NCI-H526 (cell line): ENCODE data around the gene GNAI1.
A peak's percentile ranks its signal among the peaks of the same experiment; 100 is the strongest.

ENCODE experiments used
- DNase-seq, 2 experiments: peaks; one replicate each; lab custom pipeline; 2025; lab: John Stamatoyannopoulos, UW

Gene GNAI1

GRCh38 chr7:80253237-80253636 lies 118.6 kb downstream of the GNAI1 start:
- DNase-seq, result no peak

- no peak for DNase-seq
These were observed 119.0 kb downstream of the GNAI1 start for GRCh38 chr7:80253653-80254052.

- DNase-seq, result no peak
These were observed 121.0 kb downstream of the GNAI1 start for GRCh38 chr7:80255656-80256055.

- no peak for DNase-seq
These were observed 123.1 kb downstream of the GNAI1 start for GRCh38 chr7:80257756-80258155.

GRCh38 chr7:80260606-80261005 lies 126.0 kb downstream of the GNAI1 start:
- DNase-seq, result no peak

GRCh38 chr7:80263333-80263732 lies 128.7 kb downstream of the GNAI1 start:
- no peak for DNase-seq

GRCh38 chr7:80263821-80264220 lies 129.2 kb downstream of the GNAI1 start:
- no peak for DNase-seq

GRCh38 chr7:80264769-80265495 lies 130.3 kb downstream of the GNAI1 start:
- no peak for DNase-seq

- peak in 1 of 2 experiments; percentile 41 for DNase-seq
These were observed 138.1 kb downstream of the GNAI1 start for GRCh38 chr7:80272560-80273239.

- DNase-seq, result peak; percentile 54 to 61
These were observed 138.7 kb downstream of the GNAI1 start for GRCh38 chr7:80273327-80273726.

- DNase-seq, result no peak
These were observed 140.6 kb downstream of the GNAI1 start for GRCh38 chr7:80275192-80275605.
